GM23248 (cell line): Measurements from ENCODE around the gene GUCY2F.

Source experiments
- EZH2 ChIP-seq: fragments of 200-600 bp; sonication (generic); IDR thresholded peaks from 2 replicates; pipeline ENCODE4 v1.6.1; 2018; ENCODE audit warnings: antibody characterized with exemption, mild to moderate bottlenecking; ENCODE audit not compliant: insufficient read depth, poor library complexity, severe bottlenecking
- EZH2phosphoT487 ChIP-seq: fragments of 200-600 bp; sonication (generic); IDR thresholded peaks from 2 replicates; pipeline ENCODE4 v1.6.1; 2018; ENCODE audit warnings: antibody characterized with exemption, moderate library complexity, mild to moderate bottlenecking, low read depth; ENCODE audit not compliant: insufficient read depth

GRCh38 chrX:109399831-109400230 lies 82.1 kb downstream of the GUCY2F start:
- no peak for TF ChIP-seq EZH2
- no peak for TF ChIP-seq EZH2phosphoT487
